SKM-1 treated with dmso at 0.1 percent for 144 hours (cell line): ENCODE data around the gene APOA1.
A peak's percentile ranks its signal among the peaks of the same experiment; 100 is the strongest.

Source experiments
- DNase-seq: peaks from one replicate; lab custom pipeline; 2025; ENCODE audit not compliant: unreplicated experiment; lab: John Stamatoyannopoulos, UW

Gene APOA1

GRCh38 chr11:116791002-116791812, 46.2 kb downstream of the APOA1 start:
- peak; percentile 50 for DNase-seq

- DNase-seq = no peak
Observed at GRCh38 chr11:116790167-116791001, 47.0 kb downstream of the APOA1 start.

DNA sequence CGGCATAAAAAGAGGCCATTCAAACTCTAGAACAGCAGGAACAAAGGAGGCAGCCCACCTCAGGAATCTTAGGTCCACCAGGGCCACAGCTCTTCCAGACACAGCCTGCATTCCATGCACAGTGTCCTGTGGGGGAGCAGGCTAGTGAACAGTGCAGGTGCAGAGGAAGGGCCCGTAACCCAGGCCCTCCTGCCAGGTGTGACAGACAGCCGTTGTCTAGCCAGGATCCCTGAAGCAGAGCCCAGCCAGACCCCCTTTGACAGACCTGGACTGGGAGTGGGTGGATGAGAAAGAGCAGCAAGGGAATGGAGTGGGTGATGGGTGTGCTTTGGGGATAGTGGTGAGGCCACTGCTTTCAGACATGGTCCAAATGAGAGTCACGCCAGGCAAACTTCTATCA, 48.4 kb downstream of the APOA1 start:
- no peak for DNase-seq

- DNase-seq = no peak
Observed at GRCh38 chr11:116788534-116788933, 48.9 kb downstream of the APOA1 start.

DNA sequence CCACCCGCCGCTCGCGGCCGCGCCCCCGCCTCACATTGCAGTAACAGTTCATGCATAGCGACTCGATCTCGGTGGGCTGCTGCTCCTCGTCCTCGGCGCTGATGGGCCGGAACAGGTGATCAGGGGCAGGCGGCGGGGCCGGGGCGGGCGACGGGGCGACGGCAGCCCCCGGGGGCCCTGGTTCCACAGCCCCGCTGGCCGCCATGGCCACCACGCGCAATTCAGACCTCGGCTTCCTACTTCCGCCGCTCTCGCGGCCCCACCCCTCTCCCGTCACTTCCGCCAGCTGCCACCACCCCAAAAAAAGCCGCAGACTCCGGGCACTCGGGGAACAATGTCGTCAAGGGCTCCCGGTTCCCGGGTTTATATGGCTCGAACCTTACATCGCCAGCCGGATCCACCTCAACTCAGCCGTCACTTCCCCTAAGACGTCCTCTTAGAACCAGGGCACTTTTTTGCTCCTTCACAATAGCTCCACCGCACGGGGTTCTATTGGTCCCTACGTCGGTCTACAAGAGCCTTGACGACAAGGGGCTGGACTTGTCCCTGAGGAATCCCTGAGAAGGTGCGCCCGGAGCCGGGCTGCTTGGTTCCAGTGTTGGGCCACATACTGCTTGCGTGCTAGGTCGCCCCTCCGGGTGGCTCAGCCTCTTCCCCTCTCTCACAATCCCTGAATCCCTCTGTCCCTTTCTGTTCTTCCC, 49.5 kb downstream of the APOA1 start, which contains the start of gene ZPR1:
ZPR1 (minus strand) TSS at position 238 of the 701 bp plus-strand sequence; CDS start at position 205, 33 bp downstream.
- peak; percentile 66 for DNase-seq

DNA sequence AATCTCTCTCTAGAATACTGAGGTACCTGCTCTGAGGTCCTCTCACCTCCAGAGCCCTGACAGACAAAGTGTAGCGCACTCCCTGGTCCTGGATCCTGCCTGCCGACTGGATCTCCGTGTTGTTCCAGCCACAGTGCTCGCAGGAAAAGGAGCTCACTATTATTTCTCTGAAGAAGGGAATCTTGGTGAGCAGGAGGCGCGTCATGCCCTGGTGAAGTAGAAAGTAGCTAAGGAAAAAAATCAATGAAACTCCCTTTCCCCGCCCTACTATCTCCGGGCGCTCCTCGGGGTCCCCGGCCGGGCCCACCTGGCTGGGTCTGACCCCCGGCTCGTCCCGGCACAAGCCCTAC, 50.0 kb downstream of the APOA1 start:
- no peak for DNase-seq

GRCh38 chr11:116786966-116787365, 50.5 kb downstream of the APOA1 start:
- no peak for DNase-seq

GRCh38 chr11:116786326-116786725, 51.1 kb downstream of the APOA1 start:
- DNase-seq = no peak
